ENCODE measurements around the gene POU2F1.
"Not testable (repeated sequence)": the region's sequence is repeated elsewhere in the genome, so short reads cannot be mapped to it uniquely, and the experiment has no call there.

The POU2F1 gene

DNA sequence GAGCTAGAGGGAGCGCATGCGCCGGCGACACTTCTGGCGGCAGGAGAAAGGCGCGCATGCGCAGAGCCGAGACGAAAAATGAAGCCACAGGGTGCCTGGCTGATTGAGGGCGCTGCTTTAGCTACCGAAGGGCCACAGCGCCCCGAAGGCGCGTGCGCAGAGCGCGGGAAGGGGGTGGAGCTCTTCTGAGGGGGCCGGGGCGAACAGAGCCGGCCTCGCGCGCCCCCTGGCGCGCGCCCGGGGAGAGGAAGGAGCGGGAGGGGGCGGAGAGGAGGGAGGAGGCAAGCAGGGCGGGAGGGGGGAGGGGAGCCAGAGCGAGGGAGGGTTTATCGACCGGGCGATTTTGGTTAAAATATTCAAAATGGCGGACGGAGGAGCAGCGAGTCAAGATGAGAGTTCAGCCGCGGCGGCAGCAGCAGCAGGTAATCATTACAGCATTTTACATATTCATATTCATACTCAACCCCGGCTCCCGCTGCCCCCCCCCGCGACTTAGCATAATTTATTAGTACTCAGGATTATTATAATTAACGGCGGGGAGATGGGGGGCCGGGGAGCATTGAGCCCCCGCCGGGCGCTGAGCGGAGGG is at the start of gene POU2F1:
Gene POU2F1 (plus strand): TSS at position 350 of the 589 bp plus-strand sequence. CDS start 12 bp downstream, at position 362.
- DNase-seq = peak; percentile 99

DNA sequence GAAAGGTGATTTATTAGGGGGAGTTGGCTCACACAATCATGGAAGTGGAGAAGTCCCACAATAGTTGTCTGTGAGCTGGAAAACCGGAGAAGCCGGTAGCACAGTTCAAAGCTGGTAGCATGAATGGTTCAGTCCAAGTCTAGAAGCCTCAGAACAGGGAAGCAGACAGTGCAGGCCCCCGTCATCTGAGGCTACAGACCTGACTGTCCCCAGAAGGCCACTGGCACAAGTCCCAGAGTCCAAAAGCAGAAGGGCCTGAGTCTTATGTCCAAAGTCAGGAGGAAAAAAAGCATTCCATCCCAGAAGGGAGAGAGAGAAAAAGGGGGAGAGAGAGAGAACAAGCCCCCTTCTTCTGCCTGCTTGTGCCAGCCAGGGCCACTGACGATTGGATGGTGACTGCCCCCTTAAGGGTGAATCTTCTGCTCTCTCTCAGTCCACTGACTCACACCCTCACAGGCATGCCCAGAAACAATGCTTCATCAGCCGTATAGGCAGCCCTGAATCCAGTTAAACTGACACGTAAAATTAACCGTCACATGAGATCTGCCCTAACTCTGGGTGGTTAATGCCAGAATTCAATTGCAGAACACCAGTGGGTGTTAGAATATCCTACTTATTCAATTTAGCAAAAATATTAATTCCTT is 49.3 kb upstream of the POU2F1 start:
- no peak for DNase-seq

GRCh38 chr1:167173516-167174184 is 47.0 kb upstream of the POU2F1 start:
- no peak for DNase-seq

GRCh38 chr1:167175901-167176300 is 44.8 kb upstream of the POU2F1 start:
- DNase-seq = no peak

DNA sequence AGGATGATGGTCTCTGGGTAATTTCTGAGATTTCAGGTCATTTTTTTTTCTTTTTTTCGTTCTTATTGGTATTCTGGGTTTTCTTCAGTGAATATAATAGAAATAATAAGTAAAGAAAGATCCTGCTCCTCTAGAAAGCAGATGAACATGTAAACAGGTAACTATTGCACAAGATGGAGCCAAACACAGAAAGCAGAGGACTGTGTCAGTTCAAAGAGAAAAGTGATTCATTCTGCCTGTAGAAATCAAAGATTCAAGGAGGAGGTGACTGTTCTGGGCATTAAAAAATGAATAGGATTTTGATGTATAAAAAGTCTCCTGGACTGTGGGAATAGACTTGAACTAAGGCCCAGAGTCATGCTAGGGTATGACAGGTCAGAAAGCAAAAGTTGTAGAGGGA is 41.9 kb upstream of the POU2F1 start:
- DNase-seq = no peak

DNA sequence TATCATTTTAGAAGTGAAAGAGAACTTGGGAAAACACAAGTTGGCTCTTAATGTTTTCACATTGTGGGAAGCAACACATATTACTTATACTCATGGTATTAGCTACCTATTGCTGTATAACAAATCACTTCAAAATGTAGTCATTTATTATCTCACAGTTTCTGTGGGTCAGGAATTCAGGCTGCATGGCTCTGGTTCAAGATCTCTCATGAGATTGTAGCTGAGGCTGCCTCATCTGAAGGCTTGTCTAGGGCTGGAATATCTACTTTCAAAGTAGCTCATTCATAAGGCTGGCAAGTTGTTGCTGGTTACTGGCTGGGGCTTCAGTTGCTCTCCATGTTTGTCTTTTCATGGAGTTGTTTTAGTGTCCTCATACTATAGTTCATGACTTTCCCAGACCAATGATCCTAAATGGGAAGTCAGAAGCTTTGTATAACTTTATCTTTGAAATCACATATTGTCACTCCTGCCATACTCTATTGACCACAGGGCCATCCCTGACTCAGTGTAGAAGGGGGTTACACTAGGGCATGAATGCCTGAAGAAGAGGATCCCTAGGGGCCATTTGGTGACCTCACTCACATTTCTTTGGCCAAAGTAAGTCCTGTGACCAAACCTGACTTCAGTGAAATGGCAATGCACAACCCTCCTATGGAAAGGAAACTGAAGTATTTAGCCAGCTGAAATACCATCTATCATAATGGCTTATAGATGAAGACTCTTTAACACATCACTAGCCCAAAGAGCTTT is 37.9 kb upstream of the POU2F1 start:
- DNase-seq = no peak

- no peak for DNase-seq
These were observed 36.6 kb upstream of the POU2F1 start for GRCh38 chr1:167184081-167184480.

GRCh38 chr1:167185062-167185461 is 35.6 kb upstream of the POU2F1 start:
- no peak for DNase-seq

GRCh38 chr1:167185974-167186657 is 34.6 kb upstream of the POU2F1 start:
- peak; percentile 6 for DNase-seq

DNA sequence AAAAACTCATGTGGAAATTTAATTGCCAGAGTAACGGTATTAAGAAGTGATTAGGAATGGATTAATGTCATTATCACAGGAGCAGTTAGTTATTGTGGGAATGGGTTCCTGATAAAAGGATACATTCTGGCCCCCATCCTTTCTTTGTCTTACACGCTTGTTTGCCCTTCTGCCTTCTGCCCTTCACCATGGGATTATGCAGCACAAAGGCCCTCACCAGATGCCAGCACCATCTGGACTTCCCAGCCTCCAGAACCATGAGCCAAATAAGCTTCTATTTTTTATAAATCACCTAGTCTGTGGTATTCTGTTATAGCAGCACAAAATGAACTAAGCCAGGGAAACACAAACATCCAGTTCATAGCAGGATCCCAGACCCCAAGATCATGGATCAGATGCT is 33.9 kb upstream of the POU2F1 start:
- DNase-seq = no peak

GRCh38 chr1:167190747-167191237 is 29.9 kb upstream of the POU2F1 start:
- no peak for DNase-seq

DNA sequence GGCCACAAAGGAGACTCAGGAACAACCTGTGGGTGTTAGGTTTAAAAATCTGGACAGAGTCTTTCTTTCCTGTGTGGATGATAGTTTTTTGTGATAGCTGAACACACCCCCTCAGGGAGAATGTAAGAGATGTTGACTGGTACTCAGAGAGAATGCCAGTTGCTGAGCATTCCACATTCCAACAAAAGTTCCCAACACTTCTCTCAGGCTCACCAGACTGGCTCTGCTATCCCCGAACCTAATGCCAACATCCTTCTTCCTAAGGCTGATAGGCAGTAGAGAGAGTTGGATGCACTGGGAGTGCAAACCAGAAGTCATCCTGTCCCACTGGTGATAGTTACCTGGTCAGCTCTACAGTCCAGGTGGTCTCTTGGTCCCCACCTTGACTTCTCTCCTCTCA is 28.7 kb upstream of the POU2F1 start:
- DNase-seq = no peak

GRCh38 chr1:167194182-167194581 is 26.5 kb upstream of the POU2F1 start:
- DNase-seq = no peak

DNA sequence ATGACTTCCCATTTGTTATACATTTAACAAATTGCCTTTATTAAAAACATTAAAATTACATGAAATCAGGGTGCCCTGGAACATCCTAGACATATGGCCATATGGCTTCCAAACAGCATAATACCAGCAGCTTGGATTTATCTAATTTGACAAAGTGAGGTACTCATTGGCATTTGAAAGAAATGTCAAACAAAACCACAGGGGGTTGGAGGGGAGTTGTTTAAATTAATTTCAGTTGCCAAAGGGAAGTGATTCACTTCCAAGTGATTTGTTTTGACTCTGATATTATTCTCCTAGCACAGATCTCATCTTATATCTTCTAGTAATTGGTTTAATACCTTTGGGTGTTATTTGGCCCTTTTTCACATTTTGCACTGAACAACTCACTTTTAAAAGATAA is 24.5 kb upstream of the POU2F1 start:
- DNase-seq = no peak

DNA sequence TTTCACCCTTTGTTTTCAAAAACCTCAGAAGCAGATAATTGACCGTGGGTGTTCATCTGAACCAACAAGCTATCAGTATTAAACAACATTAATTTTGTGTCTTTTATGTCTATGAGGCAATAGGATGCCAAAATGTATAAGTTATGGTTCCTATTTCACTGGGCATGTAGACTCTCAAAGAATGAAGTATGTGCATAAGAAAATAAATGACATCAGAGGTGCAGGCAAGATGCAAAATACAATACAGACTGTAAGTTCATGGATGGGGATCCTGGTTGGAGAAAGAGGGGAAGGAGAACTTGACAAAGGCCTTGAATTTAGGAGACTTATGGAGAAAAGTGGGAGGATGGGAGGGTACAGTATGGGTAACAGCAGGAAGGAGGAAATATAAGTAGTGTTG is 23.4 kb upstream of the POU2F1 start:
- DNase-seq = no peak

DNA sequence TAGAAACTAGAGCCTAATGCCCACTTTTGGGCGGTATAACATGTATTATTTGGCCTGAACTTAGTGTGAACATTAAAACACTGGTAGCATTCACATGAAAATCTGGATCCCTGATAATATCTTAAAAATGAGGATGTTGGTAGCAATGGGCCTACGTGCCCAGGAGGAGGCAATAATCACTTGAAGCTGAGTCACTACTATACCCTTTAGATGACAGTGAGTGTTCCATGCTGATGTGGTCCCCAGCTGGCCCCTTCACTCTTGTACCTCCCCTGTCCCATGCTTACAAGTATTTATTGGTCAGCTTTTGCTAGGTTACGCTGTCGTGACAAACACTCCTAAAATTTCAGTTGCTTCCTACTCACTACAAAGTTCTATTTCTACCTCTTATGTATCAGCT is 23.0 kb upstream of the POU2F1 start:
- no peak for DNase-seq

DNA sequence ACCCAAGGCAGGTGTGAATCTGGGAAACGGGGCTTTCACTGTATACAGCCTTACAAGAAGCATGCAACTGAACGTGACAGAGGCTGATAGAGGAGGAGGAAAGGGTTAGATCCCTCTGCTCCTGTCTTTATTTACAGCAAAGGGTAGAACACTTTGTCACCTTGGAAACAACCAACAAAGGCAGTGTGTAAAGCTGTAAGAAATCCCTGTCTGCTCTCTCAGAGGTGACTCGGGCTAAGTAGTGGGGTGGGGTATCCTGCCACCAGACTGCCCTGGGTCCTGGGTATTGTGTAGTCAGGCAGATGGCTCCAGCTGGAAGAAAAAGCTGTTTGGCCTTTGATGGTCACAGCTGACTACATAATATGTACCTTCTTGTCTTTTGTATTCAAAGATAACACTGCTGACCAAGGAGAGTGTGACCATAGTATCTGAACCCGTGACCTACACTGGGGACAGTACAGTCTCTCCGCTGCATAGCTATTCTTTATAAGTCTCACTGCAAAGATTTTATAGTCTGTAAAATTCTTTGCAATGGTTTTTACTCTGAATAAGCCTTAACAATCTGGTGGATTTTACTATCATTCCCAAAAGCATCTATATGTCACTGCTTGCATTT is 22.1 kb upstream of the POU2F1 start:
- no peak for DNase-seq

DNA sequence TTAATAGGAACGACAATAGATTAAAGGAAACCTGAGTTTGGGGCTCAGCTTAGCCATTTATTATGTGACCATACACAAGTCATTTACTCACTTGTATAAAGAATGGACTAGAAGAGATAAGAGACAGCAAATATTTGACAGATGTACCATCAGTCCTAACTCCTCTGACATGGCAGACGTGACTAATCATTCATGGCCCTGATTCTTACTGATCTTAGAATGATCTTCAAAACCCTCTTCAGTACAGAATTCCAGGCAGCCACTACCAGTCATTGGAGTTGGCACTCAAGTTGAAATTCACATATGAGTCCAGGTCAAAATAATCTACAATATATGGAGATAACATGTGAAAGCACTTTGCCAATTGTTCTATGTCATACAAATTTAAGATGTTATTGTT is 21.0 kb upstream of the POU2F1 start:
- DNase-seq = no peak

DNA sequence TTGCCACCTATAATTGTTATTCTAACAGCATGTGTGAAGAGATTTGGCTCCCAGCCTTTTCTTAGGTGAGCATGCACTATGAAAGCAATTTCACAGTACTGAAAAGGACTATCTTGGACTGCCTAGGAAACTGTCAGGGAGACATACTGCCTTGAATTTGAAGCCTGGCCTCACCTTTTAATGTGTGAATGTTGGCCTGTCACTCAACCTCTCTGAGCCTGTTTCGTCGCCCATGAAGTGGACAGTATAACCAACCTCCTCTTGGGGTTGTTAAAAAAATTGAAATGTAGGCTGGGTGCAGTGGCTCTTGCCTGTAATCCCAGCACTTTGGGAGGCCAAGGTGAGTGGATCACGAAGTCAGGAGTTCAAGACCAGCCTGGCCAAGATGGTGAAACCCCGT is 20.4 kb upstream of the POU2F1 start:
- no peak for DNase-seq

DNA sequence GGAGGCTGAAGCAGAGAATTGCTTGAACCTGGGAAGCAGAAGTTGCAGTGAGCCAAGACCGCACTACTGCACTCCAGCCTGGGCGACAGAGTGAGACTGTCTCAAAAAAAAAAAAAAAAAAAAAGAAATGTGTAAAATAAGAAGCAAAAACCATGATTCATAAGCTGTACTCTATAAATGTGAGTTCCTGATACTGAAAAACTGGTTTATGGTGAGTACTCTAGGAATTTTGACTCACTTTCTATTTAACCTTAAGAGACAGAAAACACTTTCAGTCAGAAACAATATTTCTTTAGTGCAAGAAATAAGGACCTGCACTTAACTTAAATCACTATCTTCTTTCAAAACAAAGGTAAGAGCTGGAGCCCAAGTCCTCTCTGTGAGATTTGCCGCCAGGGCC is 19.9 kb upstream of the POU2F1 start:
- DNase-seq = no peak

DNA sequence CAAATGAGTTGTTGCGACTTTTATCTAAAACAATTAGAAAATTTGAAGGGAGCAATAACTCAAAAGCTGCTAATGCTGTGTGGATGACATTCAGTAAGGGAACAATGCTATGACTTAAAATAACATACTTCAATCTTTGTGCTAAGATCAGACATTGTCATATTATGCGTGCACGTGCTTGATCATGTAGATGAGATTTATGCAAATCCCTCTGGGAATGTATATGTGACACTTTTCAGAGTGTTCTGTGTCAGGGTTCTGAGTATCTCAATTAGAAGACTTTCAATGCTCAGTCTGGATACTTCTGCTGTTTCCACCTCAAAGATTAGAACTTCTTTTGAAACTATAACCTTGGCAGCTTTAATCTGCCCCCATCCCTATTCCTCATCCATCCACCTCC is 18.6 kb upstream of the POU2F1 start:
- no peak for DNase-seq

DNA sequence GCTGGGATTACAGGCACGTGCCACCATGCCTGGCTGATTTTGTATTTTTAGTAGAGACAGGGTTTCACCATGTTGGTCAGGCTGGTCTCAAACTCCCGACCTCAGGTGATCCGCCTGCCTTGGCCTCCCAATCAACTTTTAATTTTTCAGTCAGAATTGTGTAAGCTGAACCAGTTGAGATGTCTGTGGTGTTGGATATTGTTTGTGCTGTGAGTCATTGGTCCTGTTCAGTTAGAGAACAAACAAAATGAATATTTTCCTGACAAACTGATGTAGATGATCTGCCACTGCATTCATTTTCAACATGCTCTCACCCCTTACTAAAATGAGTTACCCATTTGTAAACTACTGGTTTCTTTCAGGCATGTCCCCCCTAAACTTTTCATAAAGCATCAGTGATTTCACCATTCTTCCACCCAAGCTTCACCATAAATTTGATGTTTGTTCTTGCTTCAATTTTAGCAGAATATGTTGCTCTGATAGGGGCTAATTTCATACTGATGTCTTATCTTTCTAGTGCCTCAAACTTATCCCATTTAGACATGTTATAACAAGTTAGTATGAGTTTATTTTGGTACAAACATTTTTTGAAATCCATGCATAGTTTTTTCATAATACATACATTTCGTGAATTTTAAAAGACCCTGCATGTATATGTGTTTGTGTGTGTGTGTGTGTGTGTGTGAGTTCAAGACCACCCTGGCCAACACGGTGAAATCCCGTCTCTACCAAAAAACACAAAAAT is 15.2 kb upstream of the POU2F1 start:
- not testable (repeated sequence) for DNase-seq

Data from hematopoietic multipotent progenitor cell treated with erythropoietin and hydrocortisone succinate and interleukin-3 and kit ligand, for 8 days (in vitro differentiated cells).